Astrocyte of the cerebellum (primary cell): ENCODE results near the gene KLF2.

Source experiments
- DNase-seq: peaks from one replicate; pipeline ENCODE4 v3.0.0-alpha.2; 2011; ENCODE audit warnings: low read depth
- H3K4me3 ChIP-seq: 2 replicates; pipeline ENCODE4 v1.5.1; 2011; ENCODE audit warnings: mild to moderate bottlenecking, low read depth, low read length, moderate library complexity
- in situ Hi-C: cut with HindIII; loops from 2 replicates; pipeline ENCODE4 v1.10.0; 2017; ENCODE audit warnings: low sequenced_read_pairs
- TF ChIP-seq, protein P1 (sequence below): IDR thresholded peaks from 2 replicates; pipeline ENCODE4 v1.5.1; 2012; ENCODE audit warnings: low read length, low read depth, moderate library complexity, mild to moderate bottlenecking; ENCODE audit errors: missing control alignments

The KLF2 gene

DNA sequence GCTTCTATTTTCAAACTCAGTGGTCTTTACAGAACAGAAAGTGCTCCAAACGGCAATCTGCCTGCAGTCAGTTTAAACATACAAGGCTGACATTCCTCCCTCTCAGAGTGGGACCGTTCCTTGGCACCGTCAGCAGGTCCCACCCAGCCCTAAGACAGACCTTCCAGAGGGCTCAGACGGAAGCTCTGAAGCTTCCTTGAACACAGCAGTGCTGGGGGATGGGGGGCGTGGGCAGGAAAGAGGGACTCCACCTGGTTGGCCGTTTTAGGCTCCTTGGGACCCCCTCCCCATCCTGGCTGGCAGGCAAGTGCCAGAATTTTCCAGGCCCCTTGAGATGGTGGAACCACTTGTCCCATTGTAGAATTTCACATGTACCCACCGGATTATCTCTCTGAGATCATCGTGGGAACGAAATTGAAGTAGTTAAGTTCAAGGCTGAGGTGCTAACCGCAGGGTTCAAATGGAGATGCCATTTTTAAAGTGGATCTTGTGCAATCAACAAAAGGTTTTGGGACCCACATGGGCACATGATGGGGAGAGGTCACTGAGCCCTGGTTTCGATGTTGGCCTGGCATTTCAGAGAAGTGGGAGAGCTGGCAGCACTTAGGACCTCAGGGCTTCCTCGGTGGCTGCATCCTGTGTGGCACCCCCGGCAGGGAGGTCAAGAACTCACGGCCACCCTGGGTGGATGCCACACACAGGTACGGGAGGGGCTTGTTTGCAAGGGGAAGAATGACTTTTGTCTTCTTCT is 46.2 kb downstream of the KLF2 start:
- in situ Hi-C loops = loop anchor here (5.0 kb wide), 3 partner anchors 84 to 244 kb away; no protein-coding TSS in a partner anchor
- DNase-seq = no peak
- H3K4me3 ChIP-seq = no peak overlapping the region
- TF ChIP-seq, protein P1, sequence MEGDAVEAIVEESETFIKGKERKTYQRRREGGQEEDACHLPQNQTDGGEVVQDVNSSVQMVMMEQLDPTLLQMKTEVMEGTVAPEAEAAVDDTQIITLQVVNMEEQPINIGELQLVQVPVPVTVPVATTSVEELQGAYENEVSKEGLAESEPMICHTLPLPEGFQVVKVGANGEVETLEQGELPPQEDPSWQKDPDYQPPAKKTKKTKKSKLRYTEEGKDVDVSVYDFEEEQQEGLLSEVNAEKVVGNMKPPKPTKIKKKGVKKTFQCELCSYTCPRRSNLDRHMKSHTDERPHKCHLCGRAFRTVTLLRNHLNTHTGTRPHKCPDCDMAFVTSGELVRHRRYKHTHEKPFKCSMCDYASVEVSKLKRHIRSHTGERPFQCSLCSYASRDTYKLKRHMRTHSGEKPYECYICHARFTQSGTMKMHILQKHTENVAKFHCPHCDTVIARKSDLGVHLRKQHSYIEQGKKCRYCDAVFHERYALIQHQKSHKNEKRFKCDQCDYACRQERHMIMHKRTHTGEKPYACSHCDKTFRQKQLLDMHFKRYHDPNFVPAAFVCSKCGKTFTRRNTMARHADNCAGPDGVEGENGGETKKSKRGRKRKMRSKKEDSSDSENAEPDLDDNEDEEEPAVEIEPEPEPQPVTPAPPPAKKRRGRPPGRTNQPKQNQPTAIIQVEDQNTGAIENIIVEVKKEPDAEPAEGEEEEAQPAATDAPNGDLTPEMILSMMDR = no peak

DNA sequence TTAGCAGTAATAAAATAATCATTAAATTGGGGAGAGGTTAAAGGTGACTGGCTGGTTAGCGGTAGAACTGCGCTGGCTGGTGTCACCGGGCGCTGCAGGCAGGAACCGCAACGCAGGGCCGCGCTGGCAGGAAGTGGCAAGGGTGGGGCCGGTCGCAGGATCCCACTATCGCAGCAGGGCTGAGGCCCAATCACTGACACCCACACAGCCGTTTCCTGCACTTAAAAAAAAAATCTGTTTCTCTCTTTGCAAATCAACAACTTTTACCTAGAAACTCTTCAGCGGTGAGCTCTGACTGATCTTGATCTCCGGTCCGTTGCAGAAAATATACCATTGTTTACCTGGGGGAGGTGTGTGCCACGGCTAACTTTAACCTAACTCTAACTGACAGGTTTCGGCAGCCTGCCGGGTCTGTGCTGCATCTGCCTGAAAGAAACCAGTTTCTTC is 46.9 kb downstream of the KLF2 start:
- no peak overlapping the region for H3K4me3 ChIP-seq
- TF ChIP-seq, protein P1 = no peak
- DNase-seq = no peak
- in situ Hi-C loops = loop anchor here (5.0 kb wide), 3 partner anchors 84 to 244 kb away; no protein-coding TSS in a partner anchor

DNA sequence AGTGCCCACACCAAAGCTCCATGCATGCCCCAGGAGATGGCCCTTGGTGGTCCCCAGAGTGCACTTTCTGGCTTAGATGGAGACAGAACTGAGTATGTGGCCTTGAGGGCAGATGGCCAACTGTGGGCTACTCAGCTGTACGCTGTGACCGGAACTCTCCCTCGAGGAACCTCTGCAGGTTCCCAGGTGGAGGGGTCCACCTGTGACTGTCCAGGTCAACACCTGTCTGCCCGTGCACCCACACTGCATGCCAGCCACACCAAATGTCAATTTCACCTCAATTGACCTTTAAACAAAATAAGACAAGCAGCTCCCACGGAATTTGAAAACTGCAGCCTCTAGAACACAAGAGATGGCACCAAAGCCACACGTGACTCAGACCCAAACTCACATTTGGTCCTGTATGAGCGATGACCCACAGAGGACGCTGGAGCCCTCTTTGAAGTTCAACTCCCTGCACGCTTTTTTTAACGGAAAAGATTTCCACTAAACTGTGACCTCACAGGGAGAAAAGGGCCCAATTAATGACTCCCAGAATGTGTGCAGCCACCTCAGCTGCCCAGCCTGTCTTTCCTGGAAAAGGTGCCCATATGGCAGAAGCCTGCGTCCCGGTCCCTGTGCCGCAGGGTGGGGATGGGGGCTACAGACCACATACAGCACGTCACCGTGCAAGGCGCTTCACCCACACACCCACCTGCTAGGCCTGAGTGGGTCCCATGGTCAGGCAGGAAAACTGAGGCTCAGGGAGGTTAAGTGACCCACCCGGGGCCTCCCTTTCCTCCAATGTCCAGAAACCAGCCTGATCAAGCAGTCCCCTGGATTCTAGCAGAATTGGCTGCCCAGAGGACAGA is 47.7 kb downstream of the KLF2 start:
- in situ Hi-C loops = loop anchor here (5.0 kb wide), 3 partner anchors 85 to 245 kb away; no protein-coding TSS in a partner anchor
- H3K4me3 ChIP-seq = no peak overlapping the region
- no peak for DNase-seq
- TF ChIP-seq, protein P1 = no peak

DNA sequence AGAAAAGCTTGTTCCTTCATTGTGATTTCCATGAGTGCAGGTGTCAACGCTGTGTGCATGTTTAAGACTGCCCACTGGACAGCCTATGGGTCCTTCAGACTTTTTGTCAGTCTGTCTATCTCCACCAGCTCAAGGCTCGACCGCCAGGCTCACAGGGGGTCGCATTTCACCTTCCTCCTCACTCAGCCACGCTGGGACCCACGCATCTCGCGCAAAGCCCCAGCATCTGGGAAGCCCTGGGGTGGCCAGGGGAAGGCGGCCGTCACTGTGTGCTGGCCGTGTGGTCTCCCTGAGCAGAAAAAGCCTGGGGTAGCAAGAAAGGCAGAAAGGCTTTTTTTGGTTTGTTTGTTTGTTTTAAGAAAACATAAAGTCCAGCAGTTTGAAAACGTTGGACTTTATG is 48.5 kb downstream of the KLF2 start:
- in situ Hi-C loops = loop anchor here (5.0 kb wide), 3 partner anchors 86 to 246 kb away; no protein-coding TSS in a partner anchor
- TF ChIP-seq, protein P1 = no peak
- DNase-seq = no peak
- no peak overlapping the region for H3K4me3 ChIP-seq

DNA sequence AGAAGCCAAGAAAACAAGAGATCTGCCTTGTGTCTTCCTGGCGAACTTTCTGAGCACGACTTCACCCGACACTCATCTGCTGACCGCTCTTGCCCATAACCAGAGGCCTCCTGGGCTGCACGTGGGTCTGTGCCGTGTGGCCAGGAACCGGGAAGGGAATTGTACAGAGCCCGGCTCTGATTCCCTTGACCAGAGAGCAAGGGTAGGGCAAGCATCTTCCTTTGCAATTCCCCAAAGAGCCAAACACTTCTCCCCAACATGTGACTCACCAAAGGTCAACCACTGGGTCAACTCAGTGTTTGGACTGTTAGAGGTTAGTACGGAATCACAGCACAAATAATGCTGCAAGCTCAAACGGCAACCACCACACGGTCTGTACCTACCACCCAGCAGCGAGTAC is 48.9 kb downstream of the KLF2 start:
- no peak for DNase-seq
- TF ChIP-seq, protein P1 = no peak
- in situ Hi-C loops = loop anchor here (5.0 kb wide), 3 partner anchors 86 to 246 kb away; no protein-coding TSS in a partner anchor

DNA sequence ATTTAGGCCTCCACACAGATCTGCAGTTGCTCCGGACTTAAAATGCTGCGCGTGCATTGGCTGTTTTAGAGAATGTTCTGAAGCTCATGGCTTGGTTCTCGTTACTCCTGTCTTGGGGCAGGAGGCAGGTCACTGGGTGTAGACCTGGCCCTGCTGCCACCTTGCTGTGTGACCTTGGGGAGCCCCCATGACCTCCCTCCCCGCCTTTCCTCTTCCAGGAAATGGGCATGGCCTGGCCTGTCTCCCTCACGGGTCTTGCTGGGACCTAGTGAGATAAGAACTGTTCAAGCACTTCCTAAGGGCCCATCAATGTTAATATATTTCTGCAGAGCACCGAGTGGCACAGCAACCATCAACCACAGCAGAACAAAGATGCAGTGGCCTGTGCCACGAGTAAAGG is 49.4 kb downstream of the KLF2 start:
- no peak for DNase-seq
- TF ChIP-seq, protein P1 = no peak
- in situ Hi-C loops = loop anchor here (5.0 kb wide), 3 partner anchors 87 to 247 kb away; no protein-coding TSS in a partner anchor
- no peak overlapping the region for H3K4me3 ChIP-seq

More for the DNA sequence above, 48.9 kb downstream of the KLF2 start:
- no peak overlapping the region for H3K4me3 ChIP-seq
